HG02840 (cell line): Measurements from ENCODE around the gene LRRC8B.
A peak's percentile ranks its signal among the peaks of the same experiment; 100 is the strongest.
"Not testable (repeated sequence)": the region's sequence is repeated elsewhere in the genome, so short reads cannot be mapped to it uniquely, and the experiment has no call there.

Source experiments
- ATAC-seq: cut with Tn5 transposase; IDR thresholded peaks from one replicate; pipeline ENCODE4 v1.9.1; 2021; ENCODE audit warnings: mild to moderate bottlenecking, moderate library complexity, moderate number of reproducible peaks; ENCODE audit not compliant: unreplicated experiment, low FRiP score

The LRRC8B gene

GRCh38 chr1:89629600-89629999 is 105.0 kb downstream of the LRRC8B start:
- not testable (repeated sequence) for ATAC-seq

- no peak for ATAC-seq
Observed at GRCh38 chr1:89630048-89630447, 105.4 kb downstream of the LRRC8B start.

- no peak for ATAC-seq
Observed at GRCh38 chr1:89631816-89632656, 107.4 kb downstream of the LRRC8B start.

- ATAC-seq: peak; percentile 78
Observed at GRCh38 chr1:89632657-89633247, 108.1 kb downstream of the LRRC8B start, which contains the start of gene LRRC8C. LRRC8C (plus strand) TSS chr1:89633120; CDS start chr1:89686474, 53,354 bp downstream.

GRCh38 chr1:89633248-89633799 is 108.7 kb downstream of the LRRC8B start:
- peak; percentile 42 for ATAC-seq

- ATAC-seq: no peak
Observed at GRCh38 chr1:89633800-89634625, 109.4 kb downstream of the LRRC8B start.

GRCh38 chr1:89635825-89636815 is 111.5 kb downstream of the LRRC8B start:
- ATAC-seq: no peak

- ATAC-seq: no peak
Observed at GRCh38 chr1:89637496-89637895, 112.9 kb downstream of the LRRC8B start.

GRCh38 chr1:89640440-89640839 is 115.8 kb downstream of the LRRC8B start:
- ATAC-seq: no peak

GRCh38 chr1:89641781-89642180 is 117.2 kb downstream of the LRRC8B start:
- ATAC-seq: no peak

- no peak for ATAC-seq
Observed at GRCh38 chr1:89643577-89643976, 118.9 kb downstream of the LRRC8B start.

GRCh38 chr1:89644119-89644814 is 119.6 kb downstream of the LRRC8B start:
- ATAC-seq: no peak

GRCh38 chr1:89646259-89646658 is 121.6 kb downstream of the LRRC8B start:
- no peak for ATAC-seq
